Vein endothelial cell (primary cell): ENCODE measurements around the gene LINGO1. TPM values are rescaled to one million over a fixed set of nuclear protein-coding genes. Genes with fewer than 3 reads are reported as not detected.

Experiments used
- total RNA-seq: library from RNA; depleted of rRNA; stranded (reverse); fragments of >200 nt; gene quantifications from 2 replicates; pipeline ENCODE4 v1.2.3, GENCODE V29; 2012

Gene LINGO1, protein sequence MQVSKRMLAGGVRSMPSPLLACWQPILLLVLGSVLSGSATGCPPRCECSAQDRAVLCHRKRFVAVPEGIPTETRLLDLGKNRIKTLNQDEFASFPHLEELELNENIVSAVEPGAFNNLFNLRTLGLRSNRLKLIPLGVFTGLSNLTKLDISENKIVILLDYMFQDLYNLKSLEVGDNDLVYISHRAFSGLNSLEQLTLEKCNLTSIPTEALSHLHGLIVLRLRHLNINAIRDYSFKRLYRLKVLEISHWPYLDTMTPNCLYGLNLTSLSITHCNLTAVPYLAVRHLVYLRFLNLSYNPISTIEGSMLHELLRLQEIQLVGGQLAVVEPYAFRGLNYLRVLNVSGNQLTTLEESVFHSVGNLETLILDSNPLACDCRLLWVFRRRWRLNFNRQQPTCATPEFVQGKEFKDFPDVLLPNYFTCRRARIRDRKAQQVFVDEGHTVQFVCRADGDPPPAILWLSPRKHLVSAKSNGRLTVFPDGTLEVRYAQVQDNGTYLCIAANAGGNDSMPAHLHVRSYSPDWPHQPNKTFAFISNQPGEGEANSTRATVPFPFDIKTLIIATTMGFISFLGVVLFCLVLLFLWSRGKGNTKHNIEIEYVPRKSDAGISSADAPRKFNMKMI
- 0.19 and 0.33 TPM in 2 replicates for total RNA-seq

DNA sequence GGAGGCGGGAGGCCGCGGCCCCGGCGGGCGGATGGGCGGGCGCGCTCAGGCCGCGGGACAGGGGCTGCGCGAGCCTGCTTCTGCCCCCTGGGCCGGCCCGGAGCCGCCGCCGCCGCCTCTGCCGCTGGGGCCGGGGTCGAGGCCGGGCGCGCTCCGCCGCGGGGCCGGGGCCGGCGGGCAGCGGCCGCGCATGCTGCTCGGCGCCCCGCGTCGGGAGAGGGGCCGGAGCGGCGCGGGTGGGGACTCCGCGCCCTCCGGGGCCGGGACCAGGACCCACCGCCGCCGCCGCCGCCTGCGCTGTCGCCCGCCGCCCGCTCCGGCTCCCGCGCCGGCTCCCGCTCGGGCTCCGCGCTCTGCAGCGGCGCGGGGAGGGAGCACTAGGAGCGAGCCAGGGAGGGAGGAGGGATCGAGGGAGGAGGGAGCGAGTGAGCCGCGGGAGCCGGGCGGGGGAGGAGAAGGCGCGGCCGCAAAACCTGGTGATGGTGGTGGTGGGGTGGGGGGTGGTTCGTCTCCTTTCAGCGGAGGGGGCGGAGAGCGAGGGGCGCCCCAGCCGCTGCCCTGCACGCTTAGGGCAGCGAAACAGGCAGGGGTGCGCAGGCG lies at the start of gene LINGO1:
LINGO1 (minus strand) TSS at position 379 of the 600 bp plus-strand sequence. CDS start 597 bp downstream, outside the sequence.

Other genes starting within 250 kb of the LINGO1 start
- gene PEAK1, start 212.8 kb downstream of the LINGO1 start, total RNA-seq: 83.6 and 93.5 TPM in 2 replicates
- gene HMG20A, start 212.0 kb downstream of the LINGO1 start, total RNA-seq: 51.9 and 59.4 TPM in 2 replicates